ENCODE measurements around the gene SYT8.

DNA sequence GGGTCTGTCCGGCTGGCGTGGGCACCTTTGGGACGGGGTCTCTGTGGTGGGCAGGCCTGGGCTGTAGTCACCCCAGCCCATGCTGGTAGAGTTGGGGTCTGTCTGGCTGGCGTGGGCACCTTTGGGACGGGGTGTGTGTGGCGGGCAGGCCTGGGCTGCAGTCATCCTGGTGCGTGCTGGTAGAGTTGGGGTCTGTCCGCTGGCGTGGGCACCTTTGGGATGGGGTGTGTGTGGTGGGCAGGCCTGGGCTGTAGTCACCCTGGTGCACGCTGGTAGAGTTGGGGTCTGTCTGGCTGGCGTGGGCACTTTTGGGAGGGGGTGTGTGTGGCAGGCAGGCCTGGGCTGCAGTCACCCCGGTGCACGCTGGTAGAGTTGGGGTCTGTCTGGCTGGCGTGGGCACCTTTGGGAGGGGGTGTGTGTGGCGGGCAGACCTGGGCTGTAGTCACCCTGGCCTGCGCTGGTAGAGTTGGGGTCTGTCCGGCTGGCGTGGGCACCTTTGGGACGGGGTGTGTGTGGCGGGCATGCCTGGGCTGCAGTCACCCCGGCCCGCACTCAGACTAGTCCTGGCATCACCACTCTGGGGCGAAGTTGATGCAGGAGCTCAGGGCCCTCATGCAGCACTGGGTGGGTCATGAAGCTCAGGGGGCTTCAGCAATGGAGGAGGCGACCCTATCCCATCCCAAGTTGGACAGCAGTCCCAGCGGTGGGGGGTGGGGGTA, 37.6 kb downstream of the SYT8 start:
- TF ChIP-seq GABPA (IDR thresholded peaks at IDR 0.05; ENCODE audit: low read depth) (no peak), POLR2AphosphoS5 (IDR thresholded peaks at IDR 0.05; ENCODE audit: low read depth) (no peak), SPI1 (IDR thresholded peaks at IDR 0.05; ENCODE audit: borderline replicate concordance, low read depth) (no peak)
- TF ChIP-seq, protein P1, sequence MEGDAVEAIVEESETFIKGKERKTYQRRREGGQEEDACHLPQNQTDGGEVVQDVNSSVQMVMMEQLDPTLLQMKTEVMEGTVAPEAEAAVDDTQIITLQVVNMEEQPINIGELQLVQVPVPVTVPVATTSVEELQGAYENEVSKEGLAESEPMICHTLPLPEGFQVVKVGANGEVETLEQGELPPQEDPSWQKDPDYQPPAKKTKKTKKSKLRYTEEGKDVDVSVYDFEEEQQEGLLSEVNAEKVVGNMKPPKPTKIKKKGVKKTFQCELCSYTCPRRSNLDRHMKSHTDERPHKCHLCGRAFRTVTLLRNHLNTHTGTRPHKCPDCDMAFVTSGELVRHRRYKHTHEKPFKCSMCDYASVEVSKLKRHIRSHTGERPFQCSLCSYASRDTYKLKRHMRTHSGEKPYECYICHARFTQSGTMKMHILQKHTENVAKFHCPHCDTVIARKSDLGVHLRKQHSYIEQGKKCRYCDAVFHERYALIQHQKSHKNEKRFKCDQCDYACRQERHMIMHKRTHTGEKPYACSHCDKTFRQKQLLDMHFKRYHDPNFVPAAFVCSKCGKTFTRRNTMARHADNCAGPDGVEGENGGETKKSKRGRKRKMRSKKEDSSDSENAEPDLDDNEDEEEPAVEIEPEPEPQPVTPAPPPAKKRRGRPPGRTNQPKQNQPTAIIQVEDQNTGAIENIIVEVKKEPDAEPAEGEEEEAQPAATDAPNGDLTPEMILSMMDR (IDR thresholded peaks at IDR 0.05; ENCODE audit: insufficient read depth, low read length) = no peak
- TF ChIP-seq, protein P2, sequence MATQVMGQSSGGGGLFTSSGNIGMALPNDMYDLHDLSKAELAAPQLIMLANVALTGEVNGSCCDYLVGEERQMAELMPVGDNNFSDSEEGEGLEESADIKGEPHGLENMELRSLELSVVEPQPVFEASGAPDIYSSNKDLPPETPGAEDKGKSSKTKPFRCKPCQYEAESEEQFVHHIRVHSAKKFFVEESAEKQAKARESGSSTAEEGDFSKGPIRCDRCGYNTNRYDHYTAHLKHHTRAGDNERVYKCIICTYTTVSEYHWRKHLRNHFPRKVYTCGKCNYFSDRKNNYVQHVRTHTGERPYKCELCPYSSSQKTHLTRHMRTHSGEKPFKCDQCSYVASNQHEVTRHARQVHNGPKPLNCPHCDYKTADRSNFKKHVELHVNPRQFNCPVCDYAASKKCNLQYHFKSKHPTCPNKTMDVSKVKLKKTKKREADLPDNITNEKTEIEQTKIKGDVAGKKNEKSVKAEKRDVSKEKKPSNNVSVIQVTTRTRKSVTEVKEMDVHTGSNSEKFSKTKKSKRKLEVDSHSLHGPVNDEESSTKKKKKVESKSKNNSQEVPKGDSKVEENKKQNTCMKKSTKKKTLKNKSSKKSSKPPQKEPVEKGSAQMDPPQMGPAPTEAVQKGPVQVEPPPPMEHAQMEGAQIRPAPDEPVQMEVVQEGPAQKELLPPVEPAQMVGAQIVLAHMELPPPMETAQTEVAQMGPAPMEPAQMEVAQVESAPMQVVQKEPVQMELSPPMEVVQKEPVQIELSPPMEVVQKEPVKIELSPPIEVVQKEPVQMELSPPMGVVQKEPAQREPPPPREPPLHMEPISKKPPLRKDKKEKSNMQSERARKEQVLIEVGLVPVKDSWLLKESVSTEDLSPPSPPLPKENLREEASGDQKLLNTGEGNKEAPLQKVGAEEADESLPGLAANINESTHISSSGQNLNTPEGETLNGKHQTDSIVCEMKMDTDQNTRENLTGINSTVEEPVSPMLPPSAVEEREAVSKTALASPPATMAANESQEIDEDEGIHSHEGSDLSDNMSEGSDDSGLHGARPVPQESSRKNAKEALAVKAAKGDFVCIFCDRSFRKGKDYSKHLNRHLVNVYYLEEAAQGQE (IDR thresholded peaks at IDR 0.05; ENCODE audit: insufficient replicate concordance, low read depth) = no peak

Data from HL-60 (cell line).